Measurements from ENCODE around the gene SIGLEC10.
"Not testable (repeated sequence)": the region's sequence is repeated elsewhere in the genome, so short reads cannot be mapped to it uniquely, and the experiment has no call there.

SIGLEC10 gene

GRCh38 chr19:51434456-51434855 lies 17.0 kb upstream of the SIGLEC10 start:
- DNase-seq = no peak

- DNase-seq = no peak
Observed at GRCh38 chr19:51433043-51433442, 15.6 kb upstream of the SIGLEC10 start.

GRCh38 chr19:51431124-51431523 lies 13.7 kb upstream of the SIGLEC10 start:
- DNase-seq = no peak

GRCh38 chr19:51430221-51430620 lies 12.8 kb upstream of the SIGLEC10 start:
- no peak for DNase-seq

- no peak for DNase-seq
Observed at GRCh38 chr19:51427201-51427600, 9.8 kb upstream of the SIGLEC10 start.

DNA sequence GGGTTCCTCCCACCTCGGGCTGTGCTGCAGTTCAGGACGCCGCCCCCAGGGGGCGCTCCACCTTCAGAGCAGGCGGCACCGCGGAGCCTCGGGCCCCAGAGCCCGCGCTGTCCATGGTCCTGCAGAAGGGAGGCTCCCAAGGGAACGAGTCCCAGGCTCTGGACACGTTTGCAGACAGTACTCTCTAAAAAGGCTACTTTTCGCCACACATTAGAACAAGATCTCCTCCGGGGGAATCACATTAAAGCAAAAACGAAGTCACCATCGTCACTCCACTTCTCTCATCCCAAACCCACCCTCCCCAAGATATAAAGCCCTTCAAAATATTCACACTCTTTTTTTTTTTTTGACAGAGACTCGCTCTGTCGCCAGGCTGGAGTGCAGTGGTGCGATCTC lies 4.6 kb upstream of the SIGLEC10 start:
- no peak for DNase-seq

GRCh38 chr19:51421229-51422052 lies 4.0 kb upstream of the SIGLEC10 start:
- DNase-seq = no peak

- not testable (repeated sequence) for DNase-seq
Observed at GRCh38 chr19:51420511-51420910, 3.1 kb upstream of the SIGLEC10 start.

- DNase-seq = no peak
Observed at GRCh38 chr19:51418707-51419106, 1.3 kb upstream of the SIGLEC10 start.

DNA sequence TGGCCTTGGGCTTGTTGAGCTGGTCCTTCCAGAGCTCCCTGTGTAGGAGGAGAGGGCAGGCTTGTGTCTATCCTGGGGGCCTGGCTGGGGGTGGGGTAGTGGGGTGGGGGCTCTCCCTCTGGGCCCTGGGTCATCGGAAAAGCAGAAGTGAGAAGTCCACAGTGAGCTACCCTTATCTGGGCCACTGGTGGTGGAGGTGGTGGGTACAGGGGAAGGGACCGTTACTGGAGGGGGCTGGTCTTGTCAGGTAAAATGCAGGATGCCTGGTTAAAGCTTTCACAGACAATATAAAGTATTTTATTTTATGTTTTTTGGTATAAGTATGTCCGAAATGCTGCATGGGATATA lies 342 bp upstream of the SIGLEC10 start:
- no peak for DNase-seq

DNA sequence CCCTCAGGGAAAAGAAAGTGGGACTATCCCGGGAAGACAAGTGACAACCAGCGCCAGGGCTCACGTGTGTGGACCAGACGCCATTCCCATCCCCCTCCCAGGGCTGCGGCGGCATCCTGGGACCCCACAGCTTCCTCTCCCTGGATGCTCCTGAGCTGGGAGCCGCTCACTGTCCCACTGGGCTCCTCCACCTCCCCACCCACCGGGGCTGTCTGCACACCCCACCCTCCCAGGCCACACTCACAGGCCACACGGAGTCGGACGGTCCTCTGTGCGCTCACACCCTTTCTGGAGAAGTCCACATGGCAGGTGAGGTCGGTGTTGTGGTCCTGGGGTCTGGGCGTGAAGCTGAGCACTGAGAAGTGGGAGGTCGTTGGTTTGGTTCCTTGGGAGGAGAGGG lies 1.0 kb downstream of the SIGLEC10 start:
- DNase-seq = not testable (repeated sequence)

- no peak for DNase-seq
Observed at GRCh38 chr19:51415187-51415586, 2.3 kb downstream of the SIGLEC10 start.

GRCh38 chr19:51410950-51411748 lies 6.3 kb downstream of the SIGLEC10 start:
- no peak for DNase-seq

DNA sequence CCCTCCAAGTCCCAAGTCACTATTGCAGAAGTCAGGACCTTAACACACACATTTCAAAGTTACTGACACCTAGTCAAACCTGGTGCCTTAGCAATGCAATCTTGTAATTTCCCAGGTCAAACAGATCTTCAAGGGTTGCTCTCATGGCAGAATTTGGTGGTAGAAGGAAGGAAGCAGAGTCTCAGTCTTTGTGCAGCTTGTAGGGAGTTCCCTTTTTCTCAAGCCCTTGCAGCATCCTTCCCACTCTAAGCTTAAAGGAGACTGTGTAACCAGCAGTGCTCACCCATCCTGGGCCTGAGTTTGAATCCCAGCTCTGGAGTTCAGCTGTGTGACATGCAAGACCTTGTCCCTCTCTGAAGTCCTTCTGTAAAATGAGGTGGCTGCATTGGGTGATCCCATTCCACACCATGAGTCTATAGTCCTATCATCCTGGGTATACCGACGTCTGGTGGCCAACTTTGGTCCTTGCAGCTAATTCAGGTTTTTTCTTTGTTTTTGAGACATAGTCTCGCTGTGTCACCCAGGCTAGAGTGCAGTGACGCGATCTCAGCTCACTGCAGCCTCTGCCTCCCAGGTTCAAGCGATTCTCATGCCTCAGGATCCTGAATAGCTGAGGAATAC lies 9.8 kb downstream of the SIGLEC10 start:
- DNase-seq = no peak

GRCh38 chr19:51402117-51402516 lies 15.3 kb downstream of the SIGLEC10 start:
- DNase-seq = no peak

DNA sequence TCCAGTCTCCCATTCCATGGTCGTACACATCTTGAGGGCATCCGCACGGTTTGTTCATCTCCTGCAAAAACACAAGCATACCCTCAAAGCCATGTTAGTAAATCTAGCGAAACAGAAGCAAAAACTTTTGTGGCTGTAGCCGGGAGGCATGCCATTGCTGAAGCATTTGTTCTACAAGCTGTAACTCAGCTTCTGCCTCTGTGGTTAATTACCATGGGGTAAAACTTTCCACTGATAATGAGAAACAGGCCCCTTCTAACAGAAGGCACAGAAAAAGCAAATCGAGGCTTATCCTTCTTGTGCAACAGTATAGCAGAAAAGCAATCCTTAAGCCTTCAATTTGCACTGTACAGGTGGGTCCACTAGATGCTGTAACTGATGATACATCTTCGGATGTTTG lies 17.5 kb downstream of the SIGLEC10 start:
- not testable (repeated sequence) for DNase-seq

GRCh38 chr19:51399231-51399630 lies 18.2 kb downstream of the SIGLEC10 start:
- no peak for DNase-seq

GRCh38 chr19:51398096-51398704 lies 19.2 kb downstream of the SIGLEC10 start:
- peak; percentile 24 for DNase-seq

DNA sequence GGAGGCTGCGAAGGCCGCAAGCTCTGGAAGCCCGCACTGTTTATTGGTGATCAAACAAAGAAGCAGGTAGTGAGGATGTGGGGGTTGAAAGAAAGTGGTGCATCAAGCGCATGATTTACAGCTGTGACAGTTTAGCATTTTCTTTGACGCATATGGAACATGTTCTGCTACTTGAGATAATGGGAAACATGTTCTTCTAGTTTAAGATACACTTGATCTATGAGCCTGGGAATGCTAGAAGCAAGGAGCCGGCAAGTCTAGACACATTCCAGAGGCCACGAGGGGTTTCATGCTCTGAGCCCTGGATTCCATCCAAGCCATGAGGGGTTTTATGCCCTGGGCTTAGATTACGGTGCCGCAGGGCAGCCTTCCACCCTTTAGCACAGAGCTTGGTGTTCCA lies 20.0 kb downstream of the SIGLEC10 start:
- peak; percentile 7 for DNase-seq

DNA sequence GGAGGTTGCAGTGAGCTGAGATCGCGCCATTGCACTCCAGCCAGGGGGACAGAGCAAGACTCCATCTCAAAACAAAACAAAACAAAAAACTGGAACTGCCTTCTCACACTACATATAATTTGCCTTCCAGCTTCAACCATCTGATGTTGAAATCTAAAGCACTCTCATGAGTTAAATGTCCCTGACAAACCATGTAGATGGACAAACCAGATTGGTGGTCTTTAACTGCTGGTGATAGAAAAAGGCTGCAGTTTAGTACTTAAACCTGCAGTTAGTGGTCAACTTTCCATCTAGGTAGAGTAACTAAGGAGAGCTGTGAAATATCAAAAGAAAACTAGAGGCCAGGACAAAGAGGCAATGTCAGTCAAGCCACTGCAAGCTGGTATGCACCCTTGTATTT lies 21.3 kb downstream of the SIGLEC10 start:
- no peak for DNase-seq

GRCh38 chr19:51394050-51394836 lies 23.2 kb downstream of the SIGLEC10 start:
- DNase-seq = peak; percentile 90

DNA sequence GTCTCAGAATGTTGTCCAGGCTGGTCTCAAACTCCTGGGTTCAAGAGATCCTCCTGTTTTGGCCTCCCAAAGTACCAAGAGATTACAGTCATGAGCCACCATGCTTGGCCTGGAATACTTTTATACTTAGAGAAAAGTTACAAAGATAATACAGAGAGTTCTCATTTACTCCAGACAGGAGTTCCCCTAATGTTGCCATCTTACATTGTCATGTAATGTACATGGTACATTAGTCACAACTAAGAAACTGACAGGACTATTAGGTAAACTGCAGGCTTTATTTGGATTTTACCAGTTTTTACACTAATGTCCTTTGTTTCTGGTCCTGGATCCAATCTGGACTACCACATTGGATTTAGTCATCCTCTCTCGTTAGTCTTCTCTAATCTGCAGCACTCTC lies 24.7 kb downstream of the SIGLEC10 start:
- DNase-seq = no peak
